HG03159 (cell line): Measurements from ENCODE around the gene MRPL30.
"Not testable (repeated sequence)": the region's sequence is repeated elsewhere in the genome, so short reads cannot be mapped to it uniquely, and the experiment has no call there.

Experiments used
- ATAC-seq: cut with Tn5 transposase; IDR thresholded peaks from one replicate; pipeline ENCODE4 v1.9.1; 2021; ENCODE audit warnings: mild to moderate bottlenecking, moderate library complexity; ENCODE audit not compliant: unreplicated experiment

Gene MRPL30

DNA sequence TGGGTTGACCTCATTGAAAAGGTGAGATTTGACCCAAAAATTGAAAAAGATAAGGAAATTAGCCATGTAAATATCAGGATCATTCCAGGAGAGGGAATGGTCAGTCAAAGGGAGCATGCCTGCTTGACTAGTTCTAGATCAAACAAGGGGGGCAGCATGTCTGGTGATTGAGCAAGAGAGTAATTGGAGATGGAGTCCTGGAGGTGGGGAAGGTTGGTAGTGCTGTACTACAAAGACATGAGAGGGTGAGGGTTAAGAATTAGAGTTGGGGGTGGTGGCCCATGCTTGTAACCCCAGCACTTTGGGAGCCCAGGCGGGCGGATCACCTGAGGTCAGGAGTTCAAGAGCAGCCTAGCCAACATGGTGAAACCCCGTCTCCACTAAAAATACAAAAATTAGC lies 2.0 kb downstream of the MRPL30 start:
- no peak for ATAC-seq

GRCh38 chr2:99184811-99185210 lies 3.8 kb downstream of the MRPL30 start:
- ATAC-seq = no peak

GRCh38 chr2:99187011-99187410 lies 6.0 kb downstream of the MRPL30 start:
- no peak for ATAC-seq

DNA sequence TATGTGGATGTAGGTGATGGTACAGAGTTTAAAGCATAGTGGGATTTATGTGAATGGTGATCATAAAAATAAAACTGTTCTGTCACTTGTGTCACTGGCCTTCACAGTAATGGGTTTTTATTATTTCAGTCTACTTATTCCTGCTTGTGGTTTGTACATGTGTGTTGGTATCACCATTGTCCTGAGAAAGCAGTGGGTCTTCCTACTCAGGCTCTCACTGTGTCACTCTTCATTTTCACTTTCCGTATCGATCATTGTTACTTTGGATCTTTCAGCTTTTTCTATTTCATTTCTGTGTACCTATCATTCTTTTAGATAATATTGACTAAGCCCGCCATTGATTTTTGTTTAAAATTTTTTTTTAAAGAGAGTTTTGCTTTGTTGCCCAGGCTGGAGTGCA lies 7.4 kb downstream of the MRPL30 start:
- no peak for ATAC-seq

DNA sequence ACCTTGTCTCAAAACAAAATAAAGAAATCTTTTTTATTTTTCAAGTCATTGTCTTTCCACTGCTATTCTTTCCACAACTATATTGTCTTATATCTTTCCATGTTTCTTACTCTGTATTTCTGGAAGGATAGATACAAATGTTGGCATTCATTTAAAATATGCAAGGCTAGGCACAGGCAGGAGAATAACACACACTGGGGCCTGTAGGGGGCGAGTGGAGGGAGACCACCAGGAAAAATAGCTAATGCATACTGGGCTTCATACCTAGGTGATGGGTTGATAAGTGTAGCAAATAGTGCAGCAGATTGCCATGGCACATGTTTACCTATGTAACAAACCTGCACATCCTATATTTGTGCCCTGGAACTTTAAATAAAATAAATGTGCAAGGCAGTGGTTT lies 9.6 kb downstream of the MRPL30 start:
- ATAC-seq = no peak

DNA sequence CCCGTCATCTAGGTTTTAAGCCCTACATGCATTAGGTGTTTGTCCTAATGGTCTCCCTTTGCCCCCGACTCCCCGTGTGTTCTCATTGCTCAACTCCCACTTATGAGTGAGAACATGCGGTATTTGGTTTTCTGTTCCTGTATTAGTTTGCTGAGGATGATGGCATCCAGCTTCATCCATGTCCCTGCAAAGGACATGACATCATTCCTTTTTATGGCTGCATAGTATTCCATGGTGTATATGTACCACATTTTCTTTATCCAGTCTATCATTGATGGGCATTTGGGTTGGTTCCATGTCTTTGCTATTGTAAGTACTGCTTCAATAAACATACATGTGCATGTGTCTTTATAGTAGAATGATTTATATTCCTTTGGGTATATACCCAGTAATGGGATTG lies 11.4 kb downstream of the MRPL30 start:
- ATAC-seq = not testable (repeated sequence)

DNA sequence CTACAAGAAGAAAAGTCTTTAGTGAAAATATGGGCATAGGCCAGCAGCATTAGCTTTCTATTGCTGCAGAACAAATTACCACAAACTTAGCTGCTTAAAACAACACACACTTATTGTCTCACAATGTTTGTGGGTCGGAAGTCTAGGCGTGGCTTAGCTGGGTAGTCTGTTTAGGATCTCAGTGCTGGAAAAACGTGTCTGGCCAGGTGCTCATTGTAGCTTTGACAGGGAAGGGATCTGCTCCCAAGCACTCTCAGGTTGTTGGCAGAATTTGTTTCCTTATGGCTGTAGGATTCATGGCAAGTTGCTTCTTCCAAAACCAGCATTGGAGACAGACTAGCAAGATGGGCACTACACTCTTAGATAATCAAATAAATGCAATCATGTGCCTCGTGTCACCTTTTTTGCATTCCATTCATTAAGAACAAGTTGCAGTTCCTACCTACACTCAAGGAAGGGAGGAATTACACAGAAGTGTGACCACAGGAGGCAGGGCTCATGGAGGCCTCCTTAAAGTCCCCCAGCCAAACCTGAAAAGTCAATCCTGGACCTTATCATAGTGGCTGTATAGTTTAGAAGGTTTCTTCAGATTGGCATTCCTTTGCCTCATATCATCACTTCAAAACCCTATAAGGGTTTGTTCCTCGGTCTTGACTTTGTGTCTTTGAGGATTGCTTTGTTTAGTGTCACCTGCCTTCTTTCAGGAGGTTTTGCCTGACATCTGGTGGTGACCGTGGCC lies 17.3 kb downstream of the MRPL30 start:
- no peak for ATAC-seq

GRCh38 chr2:99200076-99200800 lies 19.3 kb downstream of the MRPL30 start:
- ATAC-seq = no peak

DNA sequence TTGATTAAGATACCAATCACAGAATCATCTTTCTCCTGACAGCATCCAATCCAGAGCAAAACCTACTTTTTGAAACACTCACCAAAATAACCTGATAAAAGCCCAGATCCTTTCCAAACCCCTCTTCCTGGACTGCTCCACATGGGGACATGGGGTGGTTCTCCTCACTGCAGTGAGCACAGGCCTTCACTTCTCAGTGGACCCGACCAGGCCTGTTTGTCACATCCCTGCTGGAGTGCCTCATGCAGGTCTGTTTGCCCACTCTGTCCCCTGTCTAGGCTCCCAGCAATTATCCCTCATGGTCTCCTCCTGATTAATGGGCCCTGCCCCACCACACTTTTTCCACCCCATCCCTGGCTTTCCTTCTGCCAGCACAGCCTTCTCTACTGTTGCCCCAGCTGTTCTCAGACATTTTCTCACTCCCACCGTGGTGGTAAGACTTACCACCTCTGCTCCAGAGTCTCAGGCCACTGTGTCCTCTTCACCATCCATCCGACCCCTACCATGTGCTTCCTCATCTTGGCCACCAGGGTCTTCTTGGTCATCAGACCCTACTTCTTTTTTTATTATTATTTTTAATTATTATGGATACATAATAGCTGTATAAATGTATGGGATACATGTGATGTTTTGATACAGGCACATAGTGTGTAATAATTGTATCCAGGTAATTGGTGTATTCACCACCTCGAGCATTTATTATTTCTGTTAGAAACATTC lies 21.1 kb downstream of the MRPL30 start:
- no peak for ATAC-seq

DNA sequence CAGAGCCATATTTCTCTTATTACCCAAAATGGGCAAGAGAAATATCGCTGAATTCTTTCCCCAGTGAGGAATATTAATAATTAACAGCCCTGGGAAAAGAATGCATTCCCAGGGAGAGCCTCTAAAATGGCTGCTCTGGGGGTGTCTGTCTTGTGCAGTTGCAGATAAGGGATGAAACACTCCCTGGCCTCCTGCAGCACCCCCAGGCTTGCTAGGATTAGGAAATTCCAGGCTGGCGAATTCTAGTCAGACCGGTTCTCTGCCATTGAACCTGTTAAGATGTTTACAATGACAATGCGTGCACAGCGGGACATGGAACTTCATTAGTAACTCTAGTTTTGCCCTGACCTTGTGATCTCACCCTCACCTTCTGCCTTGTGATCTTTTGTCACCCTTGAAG lies 24.5 kb downstream of the MRPL30 start:
- ATAC-seq = no peak

DNA sequence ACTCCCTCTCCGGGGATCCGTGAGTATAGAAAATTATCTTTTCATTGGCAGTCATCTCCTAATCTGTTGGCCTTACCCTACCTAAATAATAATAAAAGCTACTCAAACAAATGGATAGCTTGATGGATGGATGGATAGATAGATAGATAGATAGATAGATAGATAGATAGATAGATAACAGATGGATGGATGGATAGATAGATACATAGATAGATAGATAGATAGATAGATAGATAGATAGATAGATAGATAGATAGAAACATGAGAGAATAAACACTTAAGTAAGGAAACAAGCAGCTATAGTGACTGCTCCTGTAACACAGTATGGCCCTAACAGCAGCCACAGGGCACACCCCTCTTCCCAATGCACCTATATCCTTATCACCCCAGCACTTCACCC lies 35.1 kb downstream of the MRPL30 start:
- no peak for ATAC-seq

- ATAC-seq = no peak
Measured at GRCh38 chr2:99217929-99218501, 37.0 kb downstream of the MRPL30 start.

DNA sequence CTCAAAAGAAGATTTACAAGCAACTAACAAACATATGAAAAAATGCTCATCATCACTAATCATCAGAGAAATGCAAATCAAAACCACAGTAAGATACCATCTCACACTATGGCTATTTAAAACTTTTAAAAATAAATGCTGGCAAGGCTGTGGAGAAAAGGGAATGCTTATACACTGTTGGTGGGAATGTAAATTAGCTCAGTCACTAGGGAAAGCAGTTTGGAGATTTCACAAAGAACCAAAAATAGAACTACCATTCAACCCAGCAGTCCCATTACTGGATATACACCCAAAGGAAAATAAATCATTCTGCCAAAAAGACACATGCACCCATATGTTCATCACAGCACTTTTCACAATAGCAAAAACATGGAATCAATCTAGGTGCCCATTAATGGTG lies 52.2 kb downstream of the MRPL30 start:
- not testable (repeated sequence) for ATAC-seq

DNA sequence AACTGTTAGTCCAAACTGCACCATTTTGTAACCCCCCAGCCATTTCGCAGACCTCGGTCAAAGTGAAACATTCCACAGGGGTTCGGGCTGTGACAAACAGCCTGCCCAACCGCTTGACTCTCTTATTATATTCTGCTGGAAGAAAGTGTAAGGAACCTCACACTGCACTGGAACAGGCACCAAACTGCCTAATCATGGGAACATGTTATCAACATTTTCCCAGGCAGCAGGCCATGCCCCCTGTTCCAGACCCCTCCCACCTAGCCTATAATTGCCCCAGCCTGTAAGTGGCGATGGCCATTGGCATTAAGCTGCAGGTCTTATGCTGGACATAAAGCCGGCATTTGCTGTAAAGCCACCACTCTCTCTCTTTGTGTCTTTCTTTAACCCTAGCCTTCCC lies 57.6 kb downstream of the MRPL30 start:
- ATAC-seq = no peak

GRCh38 chr2:99240431-99240830 lies 59.4 kb downstream of the MRPL30 start:
- ATAC-seq = no peak

GRCh38 chr2:99242151-99242550 lies 61.2 kb downstream of the MRPL30 start:
- no peak for ATAC-seq
